Measurements from ENCODE around the gene BRSK2.

Gene BRSK2

DNA sequence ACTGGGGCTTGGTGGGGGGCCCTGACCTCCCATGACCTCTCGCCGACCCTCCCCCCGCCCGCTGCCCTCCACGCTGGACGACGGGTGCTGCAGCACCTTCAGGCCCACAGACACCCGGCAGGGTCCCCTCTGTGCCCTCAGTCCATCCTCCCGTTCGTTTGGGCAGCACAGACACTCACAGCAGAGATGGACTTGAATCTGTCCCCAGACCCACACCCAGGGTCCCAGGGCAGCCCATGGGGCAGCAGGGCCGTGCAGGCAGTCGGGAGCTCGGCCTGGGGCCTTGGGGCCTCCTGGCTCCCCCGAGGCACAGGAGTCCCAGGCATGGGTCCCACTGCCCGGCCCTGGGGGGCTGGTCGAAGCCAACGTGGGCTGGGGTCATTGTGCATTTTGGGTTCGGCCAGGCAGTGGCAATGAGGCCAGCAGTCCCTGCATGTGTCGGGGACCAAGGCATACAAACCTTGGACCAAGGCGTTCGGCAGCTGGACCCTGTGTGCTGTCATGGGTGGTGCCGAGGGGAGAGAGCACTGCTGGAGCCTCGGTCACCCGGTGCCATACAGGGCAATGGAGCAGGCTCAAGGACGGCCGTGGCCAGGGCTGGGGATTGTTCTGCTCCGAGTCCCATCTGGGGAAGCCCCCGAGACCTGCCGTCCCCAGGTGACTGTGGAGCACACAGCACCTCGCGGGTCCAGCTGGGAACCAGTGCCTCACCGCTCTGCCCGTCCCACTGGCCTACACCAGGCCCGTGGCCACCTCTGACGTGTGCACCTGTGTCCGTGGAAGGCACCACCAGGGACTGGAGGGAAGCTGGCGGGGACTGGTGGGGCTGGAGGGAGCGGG lies 19.3 kb upstream of the BRSK2 start:
- Histone ChIP-seq H3K27me3 (ENCODE audit: control insufficient read depth in 1 of 2, insufficient read depth in 2 of 2, low read length in 2 of 2) (peaks cover 0 to 3% of the 10 kb centered on the region in 2 donors), H3K4me3 (ENCODE audit: low read length in 2 of 2) (no peak overlapping the region), H3K4me1 (ENCODE audit: control insufficient read depth, insufficient read depth, low read length) (no peaks in the 10 kb centered on the region), H3K27ac (ENCODE audit: low read length) (no peak overlapping the region), H3K36me3 (ENCODE audit: control insufficient read depth in 2 of 2, insufficient read depth in 2 of 2, low read length in 2 of 2) (no peaks in the 10 kb centered on the region), H3K9ac (ENCODE audit: low read length in 2 of 2) (no peak overlapping the region), H3K9me3 (ENCODE audit: control insufficient read depth in 2 of 2, low read length in 2 of 2) (peaks cover 3 to 8% of the 10 kb centered on the region in 2 donors)

DNA sequence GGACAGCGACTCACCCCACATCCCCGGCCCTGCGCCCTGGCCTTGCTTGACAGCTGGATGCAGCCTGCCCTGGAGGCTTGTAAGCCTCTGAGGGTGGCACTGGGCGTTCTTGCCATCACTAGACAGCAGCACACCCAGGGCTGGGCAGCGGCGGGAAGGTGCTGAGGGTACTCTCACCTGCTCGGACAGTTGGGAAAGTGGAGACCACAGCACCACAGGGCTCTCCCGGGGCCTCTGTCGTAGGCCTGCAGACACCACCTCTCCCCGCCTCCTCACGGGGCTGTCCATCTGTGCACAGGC lies 18.8 kb upstream of the BRSK2 start:
- peaks cover 0 to 3% of the 10 kb centered on the region in 2 donors for H3K27me3 ChIP-seq (ENCODE audit: control insufficient read depth in 1 of 2, insufficient read depth in 2 of 2, low read length in 2 of 2)
- no peak overlapping the region for H3K27ac ChIP-seq (ENCODE audit: low read length)
- no peaks in the 10 kb centered on the region for H3K36me3 ChIP-seq (ENCODE audit: control insufficient read depth in 2 of 2, insufficient read depth in 2 of 2, low read length in 2 of 2)
- no peak overlapping the region for H3K4me3 ChIP-seq (ENCODE audit: low read length in 2 of 2)
- peaks cover 2 to 3% of the 10 kb centered on the region in 2 donors for H3K9me3 ChIP-seq (ENCODE audit: control insufficient read depth in 2 of 2, low read length in 2 of 2)
- no peaks in the 10 kb centered on the region for H3K4me1 ChIP-seq (ENCODE audit: control insufficient read depth, insufficient read depth, low read length)
- no peak overlapping the region for H3K9ac ChIP-seq (ENCODE audit: low read length in 2 of 2)

DNA sequence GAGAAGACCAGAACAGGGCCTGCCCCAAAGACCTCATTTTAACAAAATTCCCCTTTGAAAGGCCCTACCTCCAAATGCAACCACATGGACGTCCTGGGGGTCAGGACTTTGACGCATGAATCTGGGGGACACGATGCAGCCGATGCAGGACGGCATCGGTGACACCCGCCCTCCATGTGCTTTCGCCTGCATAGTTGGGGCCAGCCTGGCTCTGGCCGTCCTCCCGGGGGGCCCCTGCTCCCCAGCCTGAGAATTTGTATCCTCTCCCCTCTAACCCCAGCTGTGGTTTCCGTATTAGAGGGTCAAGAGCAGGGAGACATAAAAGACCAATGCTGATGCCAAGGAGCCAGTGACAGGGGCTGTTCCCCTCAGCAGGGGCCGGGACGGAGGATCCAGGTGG lies 18.4 kb upstream of the BRSK2 start:
- Histone ChIP-seq H3K9me3 (ENCODE audit: control insufficient read depth in 2 of 2, low read length in 2 of 2) (peaks cover 0 to 3% of the 10 kb centered on the region in 2 donors), H3K4me1 (ENCODE audit: control insufficient read depth, insufficient read depth, low read length) (no peaks in the 10 kb centered on the region), H3K27me3 (ENCODE audit: control insufficient read depth in 1 of 2, insufficient read depth in 2 of 2, low read length in 2 of 2) (peaks cover 0 to 3% of the 10 kb centered on the region in 2 donors), H3K36me3 (ENCODE audit: control insufficient read depth in 2 of 2, insufficient read depth in 2 of 2, low read length in 2 of 2) (no peaks in the 10 kb centered on the region), H3K9ac (ENCODE audit: low read length in 2 of 2) (no peak overlapping the region), H3K27ac (ENCODE audit: low read length) (no peak overlapping the region), H3K4me3 (ENCODE audit: low read length in 2 of 2) (no peak overlapping the region)

DNA sequence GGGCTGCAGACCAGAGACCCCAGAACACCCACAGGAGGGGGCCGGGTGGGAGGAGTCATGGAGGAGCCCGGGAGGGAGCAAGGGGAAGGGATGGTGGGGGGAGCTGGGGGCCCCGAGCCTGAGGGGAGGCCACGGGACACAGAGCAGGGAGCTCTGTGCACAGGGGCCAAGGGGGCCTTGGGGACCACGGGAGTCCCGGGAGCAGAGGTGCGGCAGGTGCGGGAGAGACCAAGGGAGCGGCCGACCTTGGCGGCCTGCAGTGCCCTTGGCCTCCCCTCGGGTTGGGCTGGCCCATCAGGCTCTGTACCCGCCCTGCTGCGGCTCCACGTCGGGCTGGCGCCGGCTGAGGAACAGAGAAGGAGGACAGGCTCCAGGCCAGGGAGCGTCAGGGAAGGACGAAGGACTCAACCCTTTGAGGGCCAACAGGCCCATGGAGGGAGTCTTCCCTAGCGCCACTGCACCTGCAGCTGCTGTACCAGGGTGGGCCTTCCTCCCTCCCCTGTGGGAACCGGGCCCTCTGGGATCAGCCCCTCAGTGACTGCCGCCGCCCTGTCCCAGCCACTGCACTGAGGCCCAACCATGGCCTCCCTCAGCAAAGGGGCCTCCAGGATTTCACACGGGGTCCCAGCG lies 17.8 kb upstream of the BRSK2 start:
- Histone ChIP-seq H3K9me3 (ENCODE audit: control insufficient read depth in 2 of 2, low read length in 2 of 2) (peaks cover 0 to 2% of the 10 kb centered on the region in 2 donors), H3K36me3 (ENCODE audit: control insufficient read depth in 2 of 2, insufficient read depth in 2 of 2, low read length in 2 of 2) (no peaks in the 10 kb centered on the region), H3K9ac (ENCODE audit: low read length in 2 of 2) (no peak overlapping the region), H3K4me3 (ENCODE audit: low read length in 2 of 2) (no peak overlapping the region), H3K27me3 (ENCODE audit: control insufficient read depth in 1 of 2, insufficient read depth in 2 of 2, low read length in 2 of 2) (peaks cover 0 to 3% of the 10 kb centered on the region in 2 donors), H3K4me1 (ENCODE audit: control insufficient read depth, insufficient read depth, low read length) (no peaks in the 10 kb centered on the region), H3K27ac (ENCODE audit: low read length) (no peak overlapping the region)

DNA sequence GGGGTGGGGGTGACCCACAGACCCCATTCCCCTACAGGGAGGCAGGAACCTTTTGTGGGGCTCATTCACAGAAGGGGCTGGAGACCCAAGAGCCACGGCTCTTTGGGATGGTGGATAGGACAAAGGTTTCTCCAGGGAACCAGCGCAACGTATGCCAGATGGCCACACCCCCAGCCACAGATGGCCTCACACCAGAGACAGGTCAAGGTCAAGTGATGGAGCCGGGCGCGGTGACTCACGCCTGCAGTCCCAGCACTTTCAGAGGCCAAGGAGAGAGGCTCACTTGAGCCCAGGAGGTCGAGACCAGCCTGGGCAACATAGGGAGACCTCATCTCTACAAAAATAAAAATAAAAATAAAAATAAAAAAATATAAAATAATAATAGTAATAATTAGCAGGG lies 17.1 kb upstream of the BRSK2 start:
- H3K36me3 ChIP-seq (ENCODE audit: control insufficient read depth in 2 of 2, insufficient read depth in 2 of 2, low read length in 2 of 2), result no peaks in the 10 kb centered on the region
- no peaks in the 10 kb centered on the region for H3K4me1 ChIP-seq (ENCODE audit: control insufficient read depth, insufficient read depth, low read length)
- peaks cover 0 to 3% of the 10 kb centered on the region in 2 donors for H3K27me3 ChIP-seq (ENCODE audit: control insufficient read depth in 1 of 2, insufficient read depth in 2 of 2, low read length in 2 of 2)
- H3K4me3 ChIP-seq (ENCODE audit: low read length in 2 of 2), result no peak overlapping the region
- no peak overlapping the region for H3K27ac ChIP-seq (ENCODE audit: low read length)
- H3K9me3 ChIP-seq (ENCODE audit: control insufficient read depth in 2 of 2, low read length in 2 of 2), result no peaks in the 10 kb centered on the region
- no peak overlapping the region for H3K9ac ChIP-seq (ENCODE audit: low read length in 2 of 2)

DNA sequence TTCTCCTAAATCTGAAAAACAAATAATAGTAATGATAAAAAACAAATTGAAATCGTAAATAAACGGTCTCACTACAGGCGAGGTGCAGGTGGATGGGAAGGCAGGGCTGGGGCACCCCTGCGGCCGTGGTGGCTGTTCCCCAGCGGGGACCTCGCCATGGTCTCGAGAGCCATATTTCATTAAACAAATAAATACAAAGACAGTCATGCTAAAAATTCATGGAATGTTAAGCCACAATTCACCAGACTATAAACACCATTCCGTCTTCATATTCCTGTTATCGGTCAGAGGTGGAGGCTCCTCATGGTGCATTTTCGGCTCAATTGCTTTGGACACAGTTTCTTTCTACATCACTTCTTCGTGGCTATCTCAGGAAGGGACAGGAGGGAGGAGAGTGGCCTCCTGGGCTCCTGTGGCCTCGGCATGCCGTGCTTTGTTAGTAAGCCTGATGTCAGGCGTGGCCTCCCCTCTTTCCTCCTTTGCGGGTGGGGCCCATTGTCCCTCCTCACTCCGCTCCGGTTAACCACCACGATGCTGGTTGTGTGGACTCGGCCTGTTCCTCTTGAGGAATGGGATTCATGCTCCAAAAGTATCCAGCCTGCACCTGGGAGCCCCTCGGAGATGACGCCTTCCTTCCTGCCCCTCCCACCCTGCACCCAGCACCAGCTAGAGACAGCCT lies 16.1 kb upstream of the BRSK2 start:
- Histone ChIP-seq H3K9me3 (ENCODE audit: control insufficient read depth in 2 of 2, low read length in 2 of 2) (no peaks in the 10 kb centered on the region), H3K36me3 (ENCODE audit: control insufficient read depth in 2 of 2, insufficient read depth in 2 of 2, low read length in 2 of 2) (no peaks in the 10 kb centered on the region), H3K27ac (ENCODE audit: low read length) (no peak overlapping the region), H3K4me1 (ENCODE audit: control insufficient read depth, insufficient read depth, low read length) (no peaks in the 10 kb centered on the region), H3K4me3 (ENCODE audit: low read length in 2 of 2) (no peak overlapping the region), H3K9ac (ENCODE audit: low read length in 2 of 2) (no peak overlapping the region), H3K27me3 (ENCODE audit: control insufficient read depth in 1 of 2, insufficient read depth in 2 of 2, low read length in 2 of 2) (peaks cover 0 to 3% of the 10 kb centered on the region in 2 donors)

DNA sequence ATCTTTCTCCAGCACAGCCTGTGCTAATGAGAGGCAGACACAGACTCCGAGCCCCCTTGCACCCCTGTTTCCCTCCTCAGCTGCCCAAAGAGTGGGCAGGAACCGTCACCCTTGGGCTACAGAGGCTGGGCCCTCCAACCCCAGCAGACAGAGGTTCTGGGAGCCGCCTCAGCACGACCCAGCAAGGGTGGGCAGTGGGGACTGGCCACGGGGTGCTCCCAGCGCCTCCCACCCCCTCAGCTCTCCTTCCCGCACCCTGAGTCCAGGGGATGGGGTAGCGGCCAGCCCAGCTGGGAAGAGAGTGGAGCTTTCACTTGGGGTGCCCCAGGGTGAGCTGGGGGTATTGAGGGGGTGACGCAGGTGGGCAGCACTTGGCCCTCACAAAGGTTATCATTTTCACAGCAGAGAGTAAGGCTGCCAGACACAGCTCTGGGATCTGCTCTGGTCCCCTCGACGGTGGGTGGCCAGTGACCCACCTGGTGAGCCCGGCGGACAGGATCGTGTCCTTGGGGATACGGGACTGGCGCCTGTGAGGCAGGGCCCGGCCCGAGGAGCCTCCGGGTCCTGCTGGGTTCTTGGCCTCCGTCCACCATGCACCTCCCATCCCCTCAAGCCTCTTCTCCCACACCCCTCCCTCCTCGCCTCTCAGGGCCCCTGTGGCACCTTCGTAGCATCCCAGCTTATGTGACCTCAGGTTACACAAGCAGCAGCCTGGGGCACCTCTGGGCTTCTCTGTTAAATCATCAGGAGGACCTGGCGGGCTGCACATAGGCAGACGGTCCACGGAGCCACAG lies 14.4 kb upstream of the BRSK2 start:
- no peaks in the 10 kb centered on the region for H3K9me3 ChIP-seq (ENCODE audit: control insufficient read depth in 2 of 2, low read length in 2 of 2)
- no peak overlapping the region for H3K9ac ChIP-seq (ENCODE audit: low read length in 2 of 2)
- no peak overlapping the region for H3K27ac ChIP-seq (ENCODE audit: low read length)
- H3K4me3 ChIP-seq (ENCODE audit: low read length in 2 of 2), result no peak overlapping the region
- H3K4me1 ChIP-seq (ENCODE audit: control insufficient read depth, insufficient read depth, low read length), result no peaks in the 10 kb centered on the region
- no peaks in the 10 kb centered on the region for H3K36me3 ChIP-seq (ENCODE audit: control insufficient read depth in 2 of 2, insufficient read depth in 2 of 2, low read length in 2 of 2)
- peaks cover 0 to 3% of the 10 kb centered on the region in 2 donors for H3K27me3 ChIP-seq (ENCODE audit: control insufficient read depth in 1 of 2, insufficient read depth in 2 of 2, low read length in 2 of 2)

DNA sequence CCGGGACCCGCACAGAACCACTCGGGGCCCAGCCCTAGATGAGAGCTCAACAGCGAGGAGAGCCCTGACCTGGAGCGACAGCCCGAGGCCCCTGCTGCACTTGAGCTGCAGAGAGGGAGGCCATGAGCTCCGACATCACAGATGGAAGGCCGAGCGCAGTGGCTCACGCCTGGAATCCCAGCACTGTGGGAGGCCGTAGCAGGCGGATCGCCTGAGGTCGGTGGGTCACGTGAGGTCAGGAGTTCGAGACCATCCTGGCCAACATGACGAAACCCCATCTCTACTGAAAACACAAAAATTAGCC lies 13.8 kb upstream of the BRSK2 start:
- no peaks in the 10 kb centered on the region for H3K9me3 ChIP-seq (ENCODE audit: control insufficient read depth in 2 of 2, low read length in 2 of 2)
- no peaks in the 10 kb centered on the region for H3K36me3 ChIP-seq (ENCODE audit: control insufficient read depth in 2 of 2, insufficient read depth in 2 of 2, low read length in 2 of 2)

DNA sequence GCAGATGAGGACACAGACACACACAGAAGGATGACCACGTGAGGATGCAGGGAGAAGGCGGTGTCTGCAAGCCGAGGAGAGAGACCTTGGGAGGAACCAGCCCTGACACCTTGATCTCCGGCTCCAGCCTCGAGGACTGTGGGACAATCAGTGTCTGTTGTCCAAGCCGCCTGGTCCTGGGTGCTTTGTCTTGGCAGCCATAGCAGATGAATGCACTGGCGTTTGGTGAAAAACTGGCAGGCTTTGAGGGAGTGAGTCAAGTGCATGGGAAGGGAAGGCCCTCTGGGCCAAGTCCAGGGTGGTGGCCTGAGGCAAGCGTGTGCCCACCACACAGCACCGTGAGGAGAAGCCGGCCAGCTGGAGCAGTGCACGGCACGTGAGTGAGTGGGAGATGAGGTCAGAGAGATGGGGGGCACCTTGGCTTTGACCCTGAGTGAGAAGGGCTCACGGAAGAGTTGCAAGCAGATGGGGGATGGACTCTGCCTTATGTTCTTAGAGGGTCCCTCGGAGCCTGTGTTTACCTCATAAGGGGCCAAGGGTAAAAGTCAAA lies 12.4 kb upstream of the BRSK2 start:
- no peaks in the 10 kb centered on the region for H3K4me1 ChIP-seq (ENCODE audit: control insufficient read depth, insufficient read depth, low read length)
- H3K9ac ChIP-seq (ENCODE audit: low read length in 2 of 2), result no peak overlapping the region
- H3K27me3 ChIP-seq (ENCODE audit: control insufficient read depth in 1 of 2, insufficient read depth in 2 of 2, low read length in 2 of 2), result no peaks in the 10 kb centered on the region
- H3K27ac ChIP-seq (ENCODE audit: low read length), result no peak overlapping the region
- no peaks in the 10 kb centered on the region for H3K36me3 ChIP-seq (ENCODE audit: control insufficient read depth in 2 of 2, insufficient read depth in 2 of 2, low read length in 2 of 2)
- H3K9me3 ChIP-seq (ENCODE audit: control insufficient read depth in 2 of 2, low read length in 2 of 2), result no peaks in the 10 kb centered on the region
- no peak overlapping the region for H3K4me3 ChIP-seq (ENCODE audit: low read length in 2 of 2)

More for the DNA sequence above, 13.8 kb upstream of the BRSK2 start:
- H3K4me1 ChIP-seq (ENCODE audit: control insufficient read depth, insufficient read depth, low read length), result no peaks in the 10 kb centered on the region
- H3K27me3 ChIP-seq (ENCODE audit: control insufficient read depth in 1 of 2, insufficient read depth in 2 of 2, low read length in 2 of 2), result no peaks in the 10 kb centered on the region
- H3K27ac ChIP-seq (ENCODE audit: low read length), result no peak overlapping the region
- H3K9ac ChIP-seq (ENCODE audit: low read length in 2 of 2), result no peak overlapping the region
- H3K4me3 ChIP-seq (ENCODE audit: low read length in 2 of 2), result no peak overlapping the region

DNA sequence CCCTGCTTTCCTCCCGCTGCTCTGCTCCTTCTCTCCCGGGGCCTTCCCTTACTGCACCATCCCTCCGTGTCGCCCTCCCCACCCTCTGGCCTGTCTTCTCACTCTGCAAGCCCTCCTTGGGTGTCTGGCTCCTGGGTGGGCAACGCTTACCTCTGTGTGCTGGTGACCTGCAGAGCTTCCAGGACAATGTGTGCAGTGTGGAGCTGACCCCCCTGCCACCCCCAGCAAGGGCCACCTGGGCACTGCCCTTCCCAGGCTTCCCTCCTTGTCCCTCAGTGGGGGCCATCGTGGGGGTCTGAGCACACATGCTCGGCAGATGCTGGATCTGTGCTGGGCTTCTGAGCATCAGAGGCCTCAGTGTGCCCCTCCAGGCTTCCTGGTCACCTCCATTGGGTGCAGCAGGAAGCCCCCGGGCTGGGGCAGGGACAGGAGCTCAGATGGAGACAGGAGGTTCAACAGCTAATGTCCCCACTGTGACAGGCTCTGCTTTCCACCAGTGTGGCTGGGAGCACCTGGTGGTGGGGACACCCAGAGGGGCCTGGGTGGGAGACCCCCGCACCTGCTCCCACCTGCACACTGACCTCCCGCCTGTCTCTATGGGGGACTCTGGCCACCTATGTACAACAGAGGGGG lies 7.8 kb upstream of the BRSK2 start:
- no peak overlapping the region for H3K4me3 ChIP-seq (ENCODE audit: low read length in 2 of 2)
- no peaks in the 10 kb centered on the region for H3K9me3 ChIP-seq (ENCODE audit: control insufficient read depth in 2 of 2, low read length in 2 of 2)
- H3K36me3 ChIP-seq (ENCODE audit: control insufficient read depth in 2 of 2, insufficient read depth in 2 of 2, low read length in 2 of 2), result no peaks in the 10 kb centered on the region
- H3K4me1 ChIP-seq (ENCODE audit: control insufficient read depth, insufficient read depth, low read length), result peaks cover 8% of the 10 kb centered on the region
- no peaks in the 10 kb centered on the region for H3K27me3 ChIP-seq (ENCODE audit: control insufficient read depth in 1 of 2, insufficient read depth in 2 of 2, low read length in 2 of 2)
- H3K27ac ChIP-seq (ENCODE audit: low read length), result no peak overlapping the region
- no peak overlapping the region for H3K9ac ChIP-seq (ENCODE audit: low read length in 2 of 2)
